H1 (cell line): Measurements from ENCODE around the gene SND1. TPM values are rescaled to one million over a fixed set of nuclear protein-coding genes. Genes with fewer than 3 reads are reported as not detected.

Source experiments
- CTCF ChIA-PET: fragments of 300-600 bp; sonication (Branson Sonifier 250); formaldehyde crosslinking; loops from one replicate; lab custom pipeline; 2021; ENCODE audit not compliant: partially characterized antibody; lab: Charles Lee
- POLR2A ChIA-PET: fragments of 300-600 bp; sonication (Branson Sonifier 250); formaldehyde crosslinking; loops from one replicate; lab custom pipeline; 2021; ENCODE audit warnings: inconsistent platforms; ENCODE audit not compliant: partially characterized antibody; lab: Charles Lee
- DNase-seq, 2 experiments: peaks; one replicate each; pipeline versions ENCODE4 v3.0.0 to v3.0.0-alpha.2; 2010 to 2022; ENCODE audit warnings: low spot score in 2 of 2, low read depth in 1 of 2, mixed read lengths in 1 of 2
- FAIRE-seq: peaks from 2 replicates; lab custom pipeline; 2011; peaks lifted over from hg19 to GRCh38; lab: Jason Lieb, UNC
- H2AFZ ChIP-seq: 2 replicates; pipeline ENCODE4 v1.8.1; 2012; ENCODE audit warnings: low read length, inconsistent platforms
- H2AK5ac ChIP-seq: 2 replicates; pipeline ENCODE4 v1.6.1; 2013; ENCODE audit warnings: low read depth, low read length
- H2BK120ac ChIP-seq: replicated peaks from 2 replicates; pipeline ENCODE3; 2013; ENCODE audit warnings: low read depth, low read length, inconsistent platforms
- H2BK12ac ChIP-seq: 2 replicates; pipeline ENCODE4 v1.6.1; 2013; ENCODE audit warnings: low read depth, low read length
- H2BK15ac ChIP-seq: 2 replicates; pipeline ENCODE4 v1.6.1; 2013; ENCODE audit warnings: low read length
- H2BK20ac ChIP-seq: 2 replicates; pipeline ENCODE4 v1.6.1; 2013; ENCODE audit warnings: low read length
- H2BK5ac ChIP-seq: 2 replicates; pipeline ENCODE4 v1.6.1; 2013; ENCODE audit warnings: low read depth, low read length
- H3K14ac ChIP-seq: 2 replicates; pipeline ENCODE4 v1.6.1; 2013; ENCODE audit warnings: inconsistent platforms; ENCODE audit not compliant: insufficient read length
- H3K18ac ChIP-seq: 2 replicates; pipeline ENCODE4 v1.6.1; 2013; ENCODE audit warnings: low read length; ENCODE audit errors: extremely low read depth
- H3K23ac ChIP-seq: 2 replicates; pipeline ENCODE4 v1.6.1; 2013; ENCODE audit warnings: inconsistent platforms; ENCODE audit not compliant: insufficient read length
- H3K23me2 ChIP-seq: 2 replicates; pipeline ENCODE4 v1.6.1; 2013; ENCODE audit warnings: low read depth, low read length
- H3K27ac ChIP-seq: 2 replicates; pipeline ENCODE4 v1.6.1; 2011; ENCODE audit warnings: low read depth, low read length, inconsistent platforms
- H3K27me3 ChIP-seq, 4 experiments: replicated peaks in 1 of 4; 1 replicate in 1 of 4; 2 replicates in 3 of 4; pipeline versions ENCODE4 v1.6.1 to v1.8.1; 2011 to 2013; ENCODE audit warnings: low read length in 3 of 4, mild to moderate bottlenecking in 3 of 4, inconsistent platforms in 2 of 4, mixed read lengths in 2 of 4, moderate library complexity in 1 of 4; ENCODE audit not compliant: control insufficient read depth in 3 of 4, insufficient read depth in 3 of 4; ENCODE audit errors: extremely low read depth in 1 of 4
- H3K36me3 ChIP-seq, 4 experiments: 2 replicates each; pipeline versions ENCODE4 v1.6.1 to v1.8.1; 2011 to 2013; ENCODE audit warnings: mild to moderate bottlenecking in 4 of 4, low read length in 3 of 4, moderate library complexity in 2 of 4, control low read depth in 1 of 4, inconsistent platforms in 1 of 4; ENCODE audit not compliant: insufficient read depth in 4 of 4, control insufficient read depth in 2 of 4
- H3K4ac ChIP-seq: replicated peaks from 2 replicates; pipeline ENCODE3; 2013; ENCODE audit warnings: low read length, low read depth, mixed read lengths, inconsistent platforms; ENCODE audit not compliant: insufficient read length
- H3K4me1 ChIP-seq, 4 experiments: replicated peaks in 1 of 4; 1 replicate in 1 of 4; 2 replicates in 3 of 4; pipeline versions ENCODE4 v1.6.1 to v1.8.1; 2011 to 2013; ENCODE audit warnings: low read length in 3 of 4, inconsistent platforms in 2 of 4, mixed read lengths in 1 of 4; ENCODE audit not compliant: insufficient read depth in 4 of 4, control insufficient read depth in 3 of 4
- H3K4me2 ChIP-seq, 2 experiments: 2 replicates each; pipeline versions ENCODE4 v1.6.1 to v1.8.1; 2011 to 2013; ENCODE audit warnings: low read depth in 2 of 2, low read length in 2 of 2, control low read depth in 1 of 2, inconsistent platforms in 1 of 2, mild to moderate bottlenecking in 1 of 2; ENCODE audit not compliant: insufficient read depth in 1 of 2
- H3K4me3 ChIP-seq, 4 experiments: fragments of 200-600, 300-600 bp in 1 of 4; sonication (generic), shearing (Covaris generic), sonication (Bioruptor Twin) in 1 of 4; 2 replicates each; pipeline versions ENCODE4 v1.5.1 to v1.8.1; 2011 to 2016; ENCODE audit warnings: low read length in 4 of 4, low read depth in 3 of 4, control low read depth in 2 of 4, inconsistent platforms in 2 of 4, mild to moderate bottlenecking in 2 of 4, mixed read lengths in 1 of 4, moderate library complexity in 1 of 4; ENCODE audit not compliant: insufficient read depth in 2 of 4; ENCODE audit errors: extremely low read depth in 1 of 4
- H3K56ac ChIP-seq: replicated peaks from 2 replicates; pipeline ENCODE3; 2013; ENCODE audit warnings: low read depth, mild to moderate bottlenecking, mixed read lengths, low read length, inconsistent platforms; ENCODE audit not compliant: insufficient read length
- H3K79me1 ChIP-seq: 2 replicates; pipeline ENCODE4 v1.6.1; 2013; ENCODE audit warnings: low read depth, low read length, control low read depth
- H3K79me2 ChIP-seq, 2 experiments: 2 replicates each; pipeline versions ENCODE4 v1.6.1 to v1.8.1; 2012 to 2013; ENCODE audit warnings: low read length in 2 of 2, mild to moderate bottlenecking in 2 of 2, inconsistent platforms in 1 of 2; ENCODE audit not compliant: insufficient read depth in 2 of 2, control insufficient read depth in 1 of 2
- H3K9ac ChIP-seq, 4 experiments: replicated peaks in 1 of 4; 1 replicate in 1 of 4; 2 replicates in 3 of 4; pipeline versions ENCODE4 v1.6.1 to v1.8.1; 2011 to 2013; ENCODE audit warnings: low read depth in 3 of 4, low read length in 3 of 4, control low read depth in 2 of 4, mild to moderate bottlenecking in 2 of 4, moderate library complexity in 2 of 4, inconsistent platforms in 1 of 4; ENCODE audit errors: extremely low read depth in 1 of 4
- H3K9me3 ChIP-seq, 2 experiments: 2 replicates each; pipeline versions ENCODE4 v1.6.1 to v1.8.1; 2012 to 2013; ENCODE audit warnings: mild to moderate bottlenecking in 2 of 2, moderate library complexity in 2 of 2, control low read depth in 1 of 2, inconsistent platforms in 1 of 2, low read depth in 1 of 2, low read length in 1 of 2, mixed read lengths in 1 of 2; ENCODE audit not compliant: insufficient read depth in 2 of 2
- H4K20me1 ChIP-seq, 2 experiments: replicated peaks in 1 of 2; 2 replicates each; pipeline versions ENCODE3 to v1.8.1; 2011 to 2013; ENCODE audit warnings: inconsistent platforms in 2 of 2, low read length in 2 of 2, mild to moderate bottlenecking in 1 of 2; ENCODE audit not compliant: insufficient read depth in 2 of 2, control insufficient read depth in 1 of 2
- H4K5ac ChIP-seq: 2 replicates; pipeline ENCODE4 v1.6.1; 2013; ENCODE audit warnings: low read length, low read depth, mixed read lengths, inconsistent platforms; ENCODE audit not compliant: insufficient read length
- H4K8ac ChIP-seq: 2 replicates; pipeline ENCODE4 v1.8.0; 2013; ENCODE audit warnings: mild to moderate bottlenecking, moderate library complexity, low read length, inconsistent platforms; ENCODE audit not compliant: insufficient read depth; ENCODE audit errors: extremely low read depth
- H4K91ac ChIP-seq: replicated peaks from 2 replicates; pipeline ENCODE3; 2013; ENCODE audit warnings: low read length, mixed read lengths, inconsistent platforms; ENCODE audit not compliant: insufficient read length
- BCL11A ChIP-seq, 2 experiments: IDR thresholded peaks; one replicate each; pipeline ENCODE4 v1.6.1; 2011; ENCODE audit warnings: low read depth in 2 of 2, low read length in 2 of 2, mild to moderate bottlenecking in 2 of 2
- NRF1 ChIP-seq: IDR thresholded peaks from 2 replicates; pipeline ENCODE4 v1.6.1; 2011; ENCODE audit warnings: mild to moderate bottlenecking, low read depth, low read length, improper control_type of control experiment
- RAD21 ChIP-seq, 2 experiments: IDR thresholded peaks in 1 of 2; conservative IDR thresholded peaks in 1 of 2; 2 replicates each; pipeline ENCODE4 v1.6.1; 2011; ENCODE audit warnings: low read depth in 2 of 2, low read length in 2 of 2, improper control_type of control experiment in 1 of 2, inconsistent platforms in 1 of 2, mild to moderate bottlenecking in 1 of 2, moderate library complexity in 1 of 2
- WGBS, 2 experiments: shearing (Covaris generic) in 1 of 2; methylation state at CpG; one replicate each; pipeline versions ENCODE4 v1.1.6 to v1.1.7; 2013 to 2015; ENCODE audit warnings: low lambda C conversion rate in 2 of 2, mixed read lengths in 2 of 2, inconsistent platforms in 1 of 2, low coverage in 1 of 2, missing lambda C conversion rate in 1 of 2; ENCODE audit not compliant: insufficient replicate concordance in 2 of 2, insufficient coverage in 1 of 2, insufficient read length in 1 of 2; ENCODE audit errors: extremely low coverage in 1 of 2, missing lambda C conversion rate in 1 of 2; 5-methylcytosine and 5-hydroxymethylcytosine counted together
- polyA plus RNA-seq, 7 experiments: library from polyadenylated mRNA; depleted of rRNA in 3 of 7; stranded (reverse) in 5 of 7; unstranded in 2 of 7; fragments of >200 nt in 5 of 7; fragments of 200-250 nt in 2 of 7; gene quantifications; 1 replicate in 5 of 7; 2 replicates in 1 of 7; 4 replicates in 1 of 7; pipeline versions ENCODE4 v1.2.1 to v1.2.3, GENCODE V29; 2011 to 2013; ENCODE audit warnings: missing spikeins in 2 of 7, mixed read lengths in 2 of 7
- total RNA-seq: library from RNA; stranded (reverse); fragmentation: NEBNext Ultra II Directional; extraction: Animal tissue kit (Norgen Biotek cat#: 25700); gene quantifications from 2 replicates; pipeline ENCODE4 v1.2.1, GENCODE V29; 2021

SND1 gene
- total and polyA plus RNA-seq, 2 of the 8 experiments (the other 6 are each of a cell fraction or from before 2014, with no cell fraction given) = 122 to 290 TPM

DNA sequence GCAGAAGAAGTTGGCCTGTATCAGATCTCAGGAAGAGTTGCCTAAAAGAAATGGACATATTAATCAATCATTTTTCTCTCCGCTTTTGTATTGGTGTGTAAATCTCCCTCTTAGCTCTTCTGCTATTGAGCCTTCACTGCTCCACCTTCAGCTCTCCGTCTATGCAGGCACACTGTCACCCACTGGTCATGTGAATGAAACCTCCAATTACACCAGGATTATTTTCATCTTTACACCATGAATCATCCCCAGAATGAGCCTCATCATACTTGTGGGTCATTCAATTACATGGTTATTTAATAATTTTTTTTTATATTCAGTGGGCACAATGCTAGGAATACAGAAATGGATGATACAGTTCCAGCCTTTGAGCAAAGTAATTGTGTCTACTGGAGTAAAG is 286.6 kb downstream of the SND1 start:
- no peak overlapping the region for H2BK5ac ChIP-seq
- no peak for DNase-seq
- no peak overlapping the region for H4K91ac ChIP-seq
- no peak overlapping the region for H4K5ac ChIP-seq
- no peaks in the 10 kb centered on the region for H3K27me3 ChIP-seq
- no peak overlapping the region for H2BK15ac ChIP-seq
- H3K36me3 ChIP-seq = peaks cover 0 to 8% (median 3%) of the 10 kb centered on the region in 4 experiments; a peak in 2 of 8 replicates
- no peaks in the 10 kb centered on the region for H3K23me2 ChIP-seq
- no peak overlapping the region for H2AK5ac ChIP-seq
- no peak overlapping the region for H3K27ac ChIP-seq
- H2AFZ ChIP-seq = no peak overlapping the region
- no peaks in the 10 kb centered on the region for H3K9me3 ChIP-seq
- H3K18ac ChIP-seq = no peak overlapping the region
- H3K56ac ChIP-seq = no peak overlapping the region
- H3K4me1 ChIP-seq = peaks cover 2 to 12% (median 3%) of the 10 kb centered on the region in 4 experiments; a peak in 4 of 7 replicates
- no peaks in the 10 kb centered on the region; a peak in 1 of 4 replicates for H3K79me2 ChIP-seq
- ChIA-PET POLR2A (no interaction called here), CTCF (interaction anchor here (0.7 to 1.1 kb wide), 2 partner anchors 21 to 81 kb away, joined by 3 read pairs; no protein-coding TSS in a partner anchor)
- H3K9ac ChIP-seq = no peak overlapping the region
- no peak overlapping the region for H3K4ac ChIP-seq
- H2BK12ac ChIP-seq = no peak overlapping the region
- H3K14ac ChIP-seq = no peak overlapping the region
- peaks cover 3% of the 10 kb centered on the region; the same call in 1 of the 2 replicates for H3K79me1 ChIP-seq
- no peak overlapping the region for H3K4me2 ChIP-seq
- no peak overlapping the region for H2BK20ac ChIP-seq
- no peak overlapping the region for H2BK120ac ChIP-seq
- no peak overlapping the region for H3K4me3 ChIP-seq
- FAIRE-seq = no peak
- 0 out of 4 replicates have a peak, but pooled peaks of 1 of the 2 experiments have one; percentile 4 for TF ChIP-seq RAD21 (IDR thresholded peaks at IDR 0.05 in 1 of 2, conservative IDR thresholded peaks at IDR 0.05 in 1 of 2; ENCODE audit: low read depth in 2 of 2, low read length in 2 of 2)
- no peak for TF ChIP-seq NRF1
- no peak for TF ChIP-seq BCL11A (IDR thresholded peaks at IDR 0.05; ENCODE audit: low read depth in 2 of 2, low read length in 2 of 2)
- H4K20me1 ChIP-seq = peaks cover 0 to 3% of the 10 kb centered on the region in 2 experiments
- WGBS, 2 experiments = 94% methylated on average over 2 of the region's 2 CpGs; no CpG with 5 or more reads in 1 of the 2 experiments
- no peak overlapping the region for H4K8ac ChIP-seq
- no peak overlapping the region for H3K23ac ChIP-seq
